GM19395 (cell line): ENCODE measurements around the gene ADCY2.
A peak's percentile ranks its signal among the peaks of the same experiment; 100 is the strongest.

Experiments used
- ATAC-seq: cut with Tn5 transposase; IDR thresholded peaks from one replicate; pipeline ENCODE4 v1.9.1; 2021; ENCODE audit warnings: mild to moderate bottlenecking, moderate library complexity; ENCODE audit not compliant: unreplicated experiment

The ADCY2 gene

DNA sequence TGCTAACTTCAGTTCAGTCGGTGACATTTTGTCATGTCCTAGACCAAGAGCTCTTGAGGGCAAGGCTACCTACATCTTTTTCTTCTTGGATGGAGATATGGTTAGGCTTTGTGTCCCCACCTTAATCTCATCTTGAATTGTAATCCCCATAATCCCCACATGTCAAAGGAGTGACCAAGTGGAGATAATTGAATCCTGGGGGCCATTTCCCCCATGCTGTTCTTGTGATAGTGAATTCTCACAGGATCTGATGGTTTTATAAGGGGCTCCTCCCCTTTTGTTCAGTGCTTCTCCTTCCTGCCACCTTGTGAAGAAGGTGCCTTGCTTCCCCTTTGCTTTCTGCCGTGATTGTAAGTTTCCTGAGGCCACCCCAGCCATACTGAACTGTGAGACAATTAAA lies 457.1 kb downstream of the ADCY2 start:
- no peak for ATAC-seq

- ATAC-seq: no peak
Observed at GRCh38 chr5:7855611-7856010, 459.7 kb downstream of the ADCY2 start.

- ATAC-seq: no peak
Observed at GRCh38 chr5:7856855-7857254, 460.9 kb downstream of the ADCY2 start.

- no peak for ATAC-seq
Observed at GRCh38 chr5:7857361-7857760, 461.4 kb downstream of the ADCY2 start.

DNA sequence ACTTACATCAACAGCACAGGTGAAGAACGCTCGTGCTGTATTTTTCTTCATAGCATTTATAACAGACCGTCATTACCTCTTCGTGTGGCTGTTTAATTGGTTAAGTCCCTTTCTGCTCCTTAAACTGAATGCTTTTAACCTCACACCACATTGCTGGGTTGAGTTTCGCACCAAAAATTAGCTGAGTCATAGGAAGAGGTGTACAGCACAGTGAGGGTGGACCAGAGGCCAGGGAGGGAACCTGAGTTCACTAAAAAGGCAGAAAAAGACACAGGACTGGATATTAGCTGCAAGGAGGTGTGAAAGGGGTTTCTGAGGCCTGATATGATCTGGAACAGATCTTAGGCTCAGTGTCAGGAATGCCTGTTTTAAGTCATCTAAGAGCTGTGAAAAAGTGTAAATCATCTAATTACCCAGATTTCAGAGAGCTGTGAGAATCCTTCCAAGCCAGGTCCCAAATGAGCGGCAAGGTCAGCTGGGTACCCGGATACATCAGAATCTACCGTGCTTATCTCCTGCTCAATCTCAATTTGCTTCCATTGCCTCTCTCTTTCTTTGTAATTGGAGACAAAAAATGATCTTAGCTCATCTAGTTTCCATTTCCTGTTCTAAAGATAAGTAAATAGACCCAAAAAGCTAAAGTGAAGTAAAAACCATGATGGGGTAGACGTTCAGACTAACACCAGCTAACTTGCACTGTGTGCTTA lies 462.1 kb downstream of the ADCY2 start:
- ATAC-seq: peak; percentile 45

- no peak for ATAC-seq
Observed at GRCh38 chr5:7866196-7866595, 470.3 kb downstream of the ADCY2 start.

DNA sequence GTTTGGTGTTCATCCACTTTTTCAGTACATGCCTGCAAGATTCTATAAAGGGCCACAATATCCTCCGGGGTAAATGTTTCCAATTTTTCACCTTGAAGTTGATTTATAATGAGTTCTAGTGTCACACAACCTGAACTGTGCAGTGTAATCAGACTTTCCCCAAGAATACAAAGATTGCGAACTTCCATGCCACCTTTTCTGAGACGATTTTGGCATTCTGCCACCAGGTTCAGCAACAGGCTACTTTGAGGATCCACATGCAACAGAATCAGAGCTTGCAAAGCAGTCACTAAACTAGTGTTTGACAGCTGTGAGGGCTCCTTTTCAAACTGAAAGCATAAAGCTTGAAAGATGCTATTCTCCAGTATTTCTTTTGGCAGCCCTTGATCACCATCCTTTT lies 471.3 kb downstream of the ADCY2 start:
- no peak for ATAC-seq

GRCh38 chr5:7868427-7868772 lies 472.5 kb downstream of the ADCY2 start:
- peak; percentile 1 for ATAC-seq

GRCh38 chr5:7868773-7869473 lies 473.0 kb downstream of the ADCY2 start, which contains the start of the genes FASTKD3 and MTRR:
Gene FASTKD3 (minus strand): TSS chr5:7869031. CDS start chr5:7868083, 948 bp downstream.
Gene MTRR (plus strand): TSS chr5:7869148. CDS start chr5:7870795, 1,647 bp downstream.
- peak; percentile 96 for ATAC-seq

DNA sequence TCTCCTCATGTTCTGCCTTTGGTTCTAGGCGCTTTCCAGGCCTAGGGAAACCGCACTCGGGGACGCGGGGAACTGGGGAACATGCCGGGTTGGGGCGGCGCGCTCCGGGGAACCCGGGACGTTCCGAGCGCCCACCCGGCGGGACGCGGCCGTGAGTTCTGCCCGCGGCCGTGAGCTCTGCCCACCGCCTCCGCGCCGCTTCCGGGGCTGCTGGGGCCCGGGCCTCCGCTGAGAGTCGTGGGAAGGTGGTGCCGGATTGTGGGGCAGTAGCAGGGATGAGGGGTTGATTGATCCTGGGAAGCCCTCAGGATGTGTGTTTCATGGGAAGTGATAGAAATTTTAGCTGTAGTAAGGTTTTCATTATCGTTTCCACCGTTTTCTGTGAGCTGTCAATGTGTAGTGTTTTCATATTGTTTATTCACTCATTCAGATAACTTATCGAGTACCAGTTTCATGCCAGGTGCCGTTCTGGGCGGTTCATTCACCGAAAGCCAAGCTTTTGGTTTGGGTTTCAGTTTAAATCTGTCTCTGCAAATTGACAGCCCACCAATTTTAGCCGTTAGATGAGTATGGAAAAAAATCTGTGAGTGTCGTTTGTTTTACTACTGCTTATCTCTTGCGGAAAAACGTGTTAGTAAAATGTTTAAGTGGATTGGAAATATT lies 473.7 kb downstream of the ADCY2 start:
- peak; percentile 34 for ATAC-seq

DNA sequence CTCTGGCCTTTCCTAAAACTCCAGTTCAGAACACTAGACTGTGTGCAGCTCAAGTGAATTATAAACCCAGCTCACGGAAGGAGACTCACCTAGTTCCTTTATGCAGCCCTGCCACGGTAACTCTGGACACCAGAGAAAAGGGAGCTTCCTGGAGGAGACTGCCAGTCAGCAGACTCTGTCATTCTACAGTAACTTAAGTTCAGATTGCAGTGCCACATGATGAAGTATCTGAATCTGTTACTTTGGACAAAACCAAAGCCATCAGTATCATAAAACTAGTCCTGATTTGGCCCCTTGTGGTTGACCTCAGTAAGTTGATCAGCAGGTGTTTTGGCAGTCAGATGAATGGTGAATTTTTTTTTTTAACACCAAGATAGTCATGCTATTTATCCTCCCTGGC lies 475.7 kb downstream of the ADCY2 start:
- peak; percentile 35 for ATAC-seq

GRCh38 chr5:7872517-7873130 lies 476.7 kb downstream of the ADCY2 start:
- no peak for ATAC-seq

GRCh38 chr5:7873216-7873615 lies 477.3 kb downstream of the ADCY2 start:
- ATAC-seq: no peak

DNA sequence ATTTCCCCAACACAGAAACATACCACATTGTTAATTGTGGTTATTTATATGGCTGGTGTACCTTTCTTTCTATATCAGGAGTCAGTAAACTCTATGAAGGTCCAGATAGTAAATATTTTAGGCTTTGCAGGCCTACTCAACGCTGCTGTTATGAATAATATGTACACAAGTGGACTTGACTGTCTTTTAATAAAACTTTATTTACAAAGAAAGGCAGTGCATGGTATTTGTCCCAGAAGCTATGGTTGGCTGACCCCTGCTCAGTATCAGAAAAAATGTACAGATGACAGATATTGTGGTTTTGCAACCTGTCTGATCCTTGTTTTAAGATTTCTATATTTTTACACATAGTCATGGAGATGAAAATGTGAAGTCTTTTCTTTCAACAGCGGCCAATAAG lies 478.7 kb downstream of the ADCY2 start:
- no peak for ATAC-seq

- ATAC-seq: no peak
Observed at GRCh38 chr5:7875151-7875550, 479.2 kb downstream of the ADCY2 start.

DNA sequence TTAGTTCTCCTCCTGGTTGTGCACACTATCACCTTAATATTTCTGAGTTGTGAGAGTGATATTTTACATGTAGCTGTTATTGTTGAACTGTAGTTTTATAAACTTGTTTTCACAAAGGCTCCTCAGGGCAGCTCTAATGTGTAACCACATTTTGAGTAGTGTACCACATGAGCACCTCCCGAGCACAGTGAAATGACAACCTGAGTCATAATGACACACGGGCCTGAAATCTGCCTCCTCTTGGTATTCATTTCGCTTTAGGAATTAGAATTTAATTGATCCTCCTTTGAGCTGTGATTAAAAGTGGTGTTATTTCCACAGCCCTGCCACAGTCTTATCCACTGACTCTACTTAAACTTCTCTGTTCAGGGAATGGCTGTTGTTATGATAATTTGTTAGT lies 480.9 kb downstream of the ADCY2 start:
- peak; percentile 49 for ATAC-seq

- no peak for ATAC-seq
Observed at GRCh38 chr5:7877851-7878250, 481.9 kb downstream of the ADCY2 start.

DNA sequence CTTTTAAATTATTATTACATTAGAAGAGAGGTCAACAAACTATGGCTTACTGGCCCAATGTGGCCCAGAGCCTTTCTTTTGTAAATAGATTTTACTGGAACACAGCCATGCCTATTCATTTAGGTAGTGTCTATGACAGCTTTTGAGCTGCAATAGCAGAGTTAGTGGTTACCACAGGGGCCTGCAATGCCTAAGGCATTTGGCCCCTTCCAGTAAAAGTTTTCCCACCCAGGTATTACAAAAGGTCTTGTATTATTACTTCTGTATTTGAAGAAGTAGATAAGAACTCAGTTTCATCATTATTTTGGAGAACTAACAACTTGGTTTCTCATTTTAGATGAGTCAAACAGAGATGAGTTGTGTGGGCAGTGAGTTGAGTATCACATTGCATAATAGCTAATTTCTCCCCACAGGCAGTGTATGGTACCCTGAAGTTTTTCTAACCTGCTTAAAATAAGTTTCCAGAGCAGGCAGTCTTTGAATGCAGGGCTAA lies 482.5 kb downstream of the ADCY2 start:
- ATAC-seq: peak; percentile 97
